Posterior vena cava (tissue), 2 donors: Measurements from ENCODE around the gene DOCK3. TPM values are rescaled to one million over a fixed set of nuclear protein-coding genes. Genes with fewer than 3 reads are reported as not detected.

Source experiments
- DNase-seq: peaks from one replicate; pipeline ENCODE4 v3.0.0-alpha.2; 2020; ENCODE audit warnings: low spot score
- intact Hi-C, 2 donors: fragments of 100-400 bp; cut with DNase I; formaldehyde crosslinking; loops; one replicate each; pipeline versions ENCODE4 v1.14.1 to v1.14.2; 2022 to 2023
- total RNA-seq, 2 donors: library from RNA; stranded (reverse); fragmentation: NEBNext Ultra II Directional; extraction: Animal tissue kit (Norgen Biotek cat#: 25700); gene quantifications; one replicate each; pipeline ENCODE4 v1.2.1, GENCODE V29; 2021
- donor health status: DM: yes; HTN: yes; CAD: no.
- donor health status: DM: yes; HTN: yes; CAD: no.

The DOCK3 gene
- total RNA-seq, 2 donors from 2014 or later = 0.60 to 2.4 TPM

DNA sequence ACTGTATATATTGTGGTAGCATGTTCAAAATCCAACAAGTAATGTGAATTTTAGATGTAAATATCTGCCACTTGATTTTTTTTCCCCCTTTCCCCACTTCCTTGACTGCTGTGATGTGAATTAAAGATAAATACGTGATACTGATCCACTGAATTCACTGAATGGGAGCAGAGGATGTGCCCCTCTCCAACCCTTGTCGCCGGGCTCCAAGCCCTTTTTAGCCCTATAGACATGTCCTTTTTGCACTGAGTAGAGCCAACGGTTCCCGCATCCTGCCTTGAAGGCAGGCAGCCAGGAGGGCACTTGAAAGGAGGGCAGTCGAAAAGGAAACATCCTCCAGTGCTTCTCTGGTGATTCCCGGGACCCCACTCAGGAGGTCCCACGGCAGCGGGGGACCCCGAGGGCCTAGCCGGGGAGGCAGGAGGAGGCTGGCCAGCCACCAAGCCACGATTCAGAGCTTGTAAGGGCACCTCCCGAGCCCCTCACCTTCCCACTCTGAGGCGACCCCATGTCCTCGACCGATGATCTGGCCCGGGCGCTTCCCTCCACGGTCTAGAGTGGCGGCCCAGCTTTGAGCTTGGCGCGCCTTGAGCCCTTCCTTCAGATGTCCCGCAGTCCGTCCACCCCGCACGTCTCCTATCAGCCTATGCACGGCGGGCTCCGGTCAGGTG, 709.5 kb downstream of the DOCK3 start:
- DNase-seq = peak; percentile 88

DNA sequence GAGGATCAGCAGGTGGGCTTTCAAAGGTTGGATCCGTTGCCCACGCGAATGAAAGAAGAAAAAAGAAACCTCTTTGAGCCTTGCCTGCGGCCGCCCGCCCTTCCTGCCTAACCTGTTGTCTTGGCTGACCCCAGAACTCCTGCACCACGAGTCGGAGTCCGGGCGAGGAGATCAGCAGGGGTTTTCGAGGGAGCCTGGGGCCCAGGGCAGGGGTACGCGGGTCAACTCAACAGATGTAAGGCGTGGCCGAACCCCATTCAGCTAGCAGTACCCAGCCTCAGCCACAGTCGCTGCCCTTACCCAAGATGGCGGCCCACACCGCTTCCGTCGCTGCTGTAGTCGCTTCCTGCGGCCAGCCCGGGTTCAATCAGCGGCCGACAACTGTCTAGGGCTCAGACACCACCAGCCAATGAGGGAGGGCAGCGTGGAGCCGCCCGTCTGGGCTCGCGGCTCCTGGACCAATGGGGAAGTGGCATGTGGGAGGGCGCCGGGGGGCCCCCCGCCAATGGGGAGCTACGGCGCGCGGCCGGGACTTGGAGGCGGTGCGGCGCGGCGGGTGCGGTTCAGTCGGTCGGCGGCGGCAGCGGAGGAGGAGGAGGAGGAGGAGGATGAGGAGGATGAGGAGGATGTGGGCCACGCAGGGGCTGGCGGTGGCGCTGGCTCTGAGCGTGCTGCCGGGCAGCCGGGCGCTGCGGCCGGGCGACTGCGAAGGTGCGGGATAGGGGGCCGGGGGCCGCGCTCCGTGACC, 710.2 kb downstream of the DOCK3 start, which contains the start of gene MANF:
Gene MANF, plus strand, starts transcription at position 566 of the 748 bp plus-strand sequence. Its CDS starts 52 bp downstream, at position 618.
- peak; percentile 99 for DNase-seq
- intact Hi-C loops = loop anchor here in 1 of 2 donors (5.0 kb wide), 1 partner anchor 768 kb away; the partner anchor contains the start of gene MAPKAPK3

More for the DNA sequence above, 709.5 kb downstream of the DOCK3 start:
- intact Hi-C loops = no loop called here

DNA sequence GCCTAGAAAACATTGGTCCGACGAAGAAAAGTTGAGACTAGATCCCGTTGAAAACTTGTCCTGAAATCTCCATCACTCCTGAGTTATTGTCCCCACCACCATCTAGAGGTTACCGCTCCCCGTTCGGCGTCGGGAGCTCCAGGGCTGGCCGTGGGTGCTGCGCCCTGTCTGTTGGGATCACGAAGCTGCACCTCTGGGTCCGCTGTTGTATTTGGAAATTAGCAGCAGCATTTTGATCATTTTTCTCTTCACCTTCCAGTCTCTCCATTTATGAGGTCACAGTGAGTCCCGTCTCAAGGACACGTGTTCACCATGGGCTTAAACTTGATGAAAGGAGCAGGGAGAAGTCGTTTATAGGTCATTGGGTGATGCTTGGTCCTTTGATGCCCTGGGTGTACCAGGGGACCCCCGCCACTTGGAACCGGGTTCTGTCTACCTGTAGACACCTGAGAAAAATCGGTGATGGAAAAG, 710.9 kb downstream of the DOCK3 start:
- intact Hi-C loops = loop anchor here in 1 of 2 donors (5.0 kb wide), 1 partner anchor 768 kb away; the partner anchor contains the start of gene MAPKAPK3
- DNase-seq = peak; percentile 62

DNA sequence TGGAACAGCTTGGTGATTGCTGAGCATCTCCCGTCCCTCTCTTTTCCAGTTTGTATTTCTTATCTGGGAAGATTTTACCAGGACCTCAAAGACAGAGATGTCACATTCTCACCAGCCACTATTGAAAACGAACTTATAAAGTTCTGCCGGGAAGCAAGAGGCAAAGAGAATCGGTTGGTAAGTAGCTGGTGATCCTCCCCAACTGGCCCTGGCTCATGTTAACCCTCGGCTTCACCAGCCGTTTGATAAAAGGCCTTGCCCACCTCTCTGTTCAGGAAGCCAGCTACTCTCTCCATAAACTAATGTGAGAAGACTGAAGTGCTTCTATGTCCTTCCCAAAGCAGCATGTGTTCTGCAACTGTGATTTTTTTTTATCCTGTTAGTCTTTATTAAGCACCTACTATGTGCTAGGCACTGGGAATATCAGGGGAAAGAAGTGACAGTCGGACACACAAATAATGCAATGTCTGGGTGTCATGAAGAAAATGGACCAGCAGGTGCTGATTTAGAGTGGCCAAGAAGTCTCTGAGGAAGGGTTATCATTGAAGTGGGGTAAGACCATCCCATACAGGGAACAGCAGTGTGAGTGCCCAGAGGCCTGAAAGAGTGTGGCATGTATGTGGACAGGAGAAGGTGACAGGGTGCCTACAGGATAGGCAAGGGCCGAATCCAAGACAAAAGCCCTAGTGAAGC, 711.6 kb downstream of the DOCK3 start:
- DNase-seq = peak; percentile 14
- intact Hi-C loops = loop anchor here in 1 of 2 donors (5.0 kb wide), 1 partner anchor 769 kb away; the partner anchor contains the start of gene MAPKAPK3

DNA sequence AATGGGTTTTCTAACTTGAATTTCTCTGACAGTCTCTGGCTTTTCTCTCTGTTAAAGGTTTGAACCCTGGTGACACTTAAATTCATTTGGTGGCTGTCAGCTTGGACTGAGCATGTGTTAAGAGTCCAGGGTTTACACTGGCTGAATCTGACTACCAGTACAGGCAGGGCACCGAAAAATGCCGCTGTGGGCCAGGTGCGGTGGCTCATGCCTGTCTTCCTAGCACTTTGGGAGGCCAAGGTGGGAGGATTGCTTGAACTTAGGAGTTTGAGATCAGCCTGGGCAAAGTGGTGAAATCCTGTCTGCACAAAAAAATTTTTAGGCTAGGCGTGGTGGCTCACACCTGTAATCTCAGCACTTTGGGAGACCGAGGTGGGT, 712.1 kb downstream of the DOCK3 start:
- intact Hi-C loops = loop anchor here in 1 of 2 donors (5.0 kb wide), 1 partner anchor 770 kb away; the partner anchor contains the start of gene MAPKAPK3
- DNase-seq = peak; percentile 70

DNA sequence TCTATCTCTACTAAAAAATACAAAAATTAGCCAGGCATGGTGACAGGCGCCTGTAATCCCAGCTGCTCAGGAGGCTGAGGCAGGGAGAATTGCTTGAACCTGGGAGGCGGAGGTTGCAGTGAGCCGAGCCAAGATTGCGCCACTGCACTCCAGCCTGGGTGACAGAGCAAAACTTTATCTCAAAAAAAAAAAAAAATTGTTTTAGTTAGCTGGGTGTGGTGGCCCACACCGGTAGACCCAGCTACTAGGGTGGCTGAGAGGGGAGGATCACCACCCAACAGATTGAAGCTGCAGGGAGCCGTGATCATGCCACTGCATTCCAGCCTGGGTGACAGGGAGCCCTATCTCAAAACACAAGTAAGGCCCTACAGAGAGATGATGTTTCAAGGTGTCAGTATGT, 712.6 kb downstream of the DOCK3 start:
- intact Hi-C loops = loop anchor here in 1 of 2 donors (5.0 kb wide), 1 partner anchor 770 kb away; the partner anchor contains the start of gene MAPKAPK3
- DNase-seq = peak; percentile 16

DNA sequence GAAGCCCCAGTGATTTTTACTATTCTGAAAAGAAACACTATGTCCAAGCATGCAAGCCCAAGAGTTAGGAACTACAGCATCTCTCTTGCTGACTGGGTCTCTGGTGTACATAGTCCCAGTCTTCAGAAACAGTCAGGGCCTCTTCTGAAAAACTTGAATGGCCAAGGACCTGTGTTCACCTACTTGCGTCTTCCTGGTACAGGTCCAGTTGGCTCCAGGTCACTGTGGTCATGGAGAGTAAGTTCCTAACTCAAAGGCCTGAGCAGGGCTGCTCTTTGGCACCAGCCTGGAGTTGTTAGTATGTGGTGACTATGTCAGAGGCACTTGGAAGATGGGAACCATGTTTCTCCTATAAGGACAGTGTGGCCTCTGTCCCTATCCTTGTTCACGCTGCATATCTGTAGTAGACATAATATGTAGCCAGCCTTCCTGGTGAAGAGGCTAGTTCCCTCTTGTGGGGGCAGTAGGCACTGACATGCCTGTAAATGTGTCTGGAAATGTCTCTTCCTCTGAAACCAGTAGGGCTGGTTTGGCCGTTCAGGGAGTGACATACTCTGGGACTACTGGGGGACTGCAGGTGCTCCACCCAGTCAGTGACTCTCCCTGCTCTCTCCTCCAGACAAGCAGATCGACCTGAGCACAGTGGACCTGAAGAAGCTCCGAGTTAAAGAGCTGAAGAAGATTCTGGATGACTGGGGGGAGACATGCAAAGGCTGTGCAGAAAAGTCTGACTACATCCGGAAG, 713.7 kb downstream of the DOCK3 start:
- intact Hi-C loops = loop anchor here in 1 of 2 donors (5.0 kb wide), 1 partner anchor 771 kb away; the partner anchor contains the start of gene MAPKAPK3
- DNase-seq = no peak

DNA sequence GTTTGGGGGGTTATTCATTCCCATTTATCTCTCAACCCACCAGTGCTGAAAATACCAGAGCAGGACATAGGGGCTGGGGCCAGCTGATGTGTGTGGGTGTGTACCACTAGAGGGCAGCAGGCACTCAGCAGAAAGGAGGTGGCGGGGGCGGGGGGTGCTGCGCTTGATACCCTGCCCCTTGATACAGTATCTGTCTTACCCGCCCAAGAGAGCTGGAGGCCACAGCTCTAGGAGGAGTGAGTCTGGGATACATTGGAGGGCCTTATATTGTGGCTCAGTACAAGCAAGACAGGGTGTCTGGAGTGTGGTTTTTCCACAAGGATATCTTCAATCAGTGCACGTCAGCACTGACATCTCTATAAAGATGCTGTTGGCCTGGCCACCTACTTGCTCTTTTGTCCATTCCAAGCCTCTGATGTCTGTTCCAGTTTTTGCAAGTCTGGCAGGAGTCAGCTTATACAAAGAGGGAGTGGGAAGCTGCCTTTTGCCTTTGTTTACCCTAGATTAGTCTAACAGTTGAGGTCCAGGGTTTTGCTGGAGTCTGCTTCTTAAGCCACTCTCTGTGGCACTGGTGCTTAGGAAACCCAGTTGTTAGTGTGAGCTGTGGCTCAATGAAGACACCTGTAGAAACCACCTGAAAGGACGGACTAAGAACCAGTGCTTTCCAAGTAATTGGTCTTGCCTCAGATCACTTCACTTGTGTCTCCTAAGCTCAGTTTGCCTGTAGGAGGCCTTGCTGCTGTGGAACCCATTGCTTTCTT, 714.9 kb downstream of the DOCK3 start:
- intact Hi-C loops = loop anchor here in 1 of 2 donors (5.0 kb wide), 1 partner anchor 772 kb away; the partner anchor contains the start of gene MAPKAPK3
- DNase-seq = peak; percentile 79

DNA sequence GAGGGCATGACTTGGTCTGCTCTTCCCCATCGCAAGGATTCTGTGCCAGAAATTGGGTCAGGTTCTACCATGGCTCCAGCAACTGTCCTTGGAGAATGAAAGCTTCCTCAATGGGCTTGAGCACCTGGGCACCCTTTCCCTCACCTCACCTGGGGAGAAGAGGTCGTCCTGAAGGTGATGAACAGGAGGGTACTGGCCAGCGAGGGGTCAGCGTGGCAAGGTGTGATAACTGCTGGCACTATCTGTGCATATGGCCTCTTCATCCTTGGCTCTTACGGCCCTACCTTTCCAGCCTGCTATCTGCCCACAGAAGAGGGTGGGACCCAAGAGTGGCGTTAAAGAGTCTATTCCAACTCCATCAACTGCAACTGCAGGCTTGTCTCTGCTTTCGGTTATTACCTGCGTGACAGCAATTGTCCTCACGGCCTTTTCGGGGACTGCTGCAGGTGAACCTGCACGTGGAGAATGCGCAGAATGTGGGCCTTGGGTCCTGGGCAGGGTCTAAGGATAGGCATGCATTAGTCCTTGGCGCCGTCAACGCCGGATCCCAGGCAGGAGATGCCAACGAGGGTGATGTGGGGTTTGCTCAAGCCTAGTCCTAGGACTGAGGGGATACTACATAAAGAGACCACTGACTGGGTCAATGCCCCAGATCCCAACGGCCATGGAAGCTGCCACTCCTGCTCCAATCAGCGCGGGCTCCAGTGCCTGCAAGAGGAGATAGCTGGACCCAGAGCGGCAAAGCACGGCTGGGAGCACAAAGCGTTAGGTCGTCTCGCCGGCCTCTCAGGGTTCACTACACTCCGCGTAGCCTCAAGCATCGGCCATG, 715.7 kb downstream of the DOCK3 start:
- intact Hi-C loops = no loop called here
- DNase-seq = peak; percentile 78

DNA sequence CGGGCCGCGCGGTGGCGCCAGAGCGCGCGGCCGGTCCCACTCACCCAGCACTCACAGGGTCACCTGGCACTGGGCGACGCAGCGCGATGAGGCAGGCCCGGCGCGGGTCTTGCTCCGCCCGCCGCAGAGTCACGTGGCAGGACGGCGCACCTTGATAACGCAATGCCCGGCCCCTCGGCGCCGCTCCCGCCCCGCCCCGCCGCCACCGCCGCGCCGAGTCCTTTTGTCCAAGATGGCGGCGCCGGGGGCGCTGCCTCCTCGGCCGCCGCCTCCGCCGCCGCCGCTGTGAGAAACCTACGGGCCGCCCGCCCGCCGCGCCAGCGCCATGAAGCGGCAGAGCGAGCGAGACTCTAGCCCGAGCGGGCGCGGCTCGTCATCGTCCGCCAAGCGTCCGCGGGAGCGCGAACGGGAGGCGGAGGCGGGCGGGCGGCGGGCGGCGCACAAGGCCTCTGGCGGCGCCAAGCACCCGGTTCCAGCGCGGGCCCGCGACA, 716.4 kb downstream of the DOCK3 start, which contains the start of gene RBM15B:
Gene RBM15B, plus strand, starts transcription at position 211 of the 491 bp plus-strand sequence. Its CDS starts 115 bp downstream, at position 326.
- peak; percentile 100 for DNase-seq
- intact Hi-C loops = no loop called here

DNA sequence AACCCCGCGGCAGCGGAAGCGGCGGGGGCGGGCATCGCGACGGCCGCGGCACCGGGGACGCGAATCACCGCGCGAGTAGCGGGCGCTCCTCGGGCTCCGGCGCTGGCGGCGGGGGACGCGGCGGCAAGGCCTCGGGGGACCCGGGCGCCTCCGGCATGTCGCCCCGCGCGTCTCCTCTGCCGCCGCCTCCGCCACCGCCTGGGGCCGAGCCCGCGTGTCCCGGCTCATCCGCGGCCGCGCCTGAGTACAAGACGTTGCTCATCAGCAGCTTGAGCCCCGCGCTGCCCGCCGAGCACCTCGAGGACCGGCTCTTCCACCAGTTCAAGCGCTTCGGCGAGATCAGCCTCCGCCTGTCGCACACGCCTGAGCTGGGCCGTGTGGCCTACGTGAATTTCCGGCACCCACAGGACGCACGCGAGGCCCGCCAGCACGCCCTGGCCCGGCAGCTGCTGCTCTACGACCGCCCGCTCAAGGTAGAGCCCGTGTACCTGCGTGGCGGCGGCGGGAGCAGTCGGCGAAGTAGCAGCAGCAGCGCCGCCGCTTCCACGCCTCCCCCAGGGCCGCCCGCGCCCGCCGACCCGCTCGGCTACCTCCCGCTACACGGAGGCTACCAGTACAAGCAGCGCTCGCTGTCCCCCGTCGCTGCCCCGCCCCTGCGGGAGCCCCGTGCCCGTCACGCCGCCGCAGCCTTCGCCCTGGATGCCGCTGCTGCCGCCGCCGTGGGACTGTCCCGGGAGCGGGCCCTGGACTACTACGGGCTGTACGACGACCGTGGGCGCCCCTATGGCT, 717.0 kb downstream of the DOCK3 start:
- DNase-seq = peak; percentile 86
- intact Hi-C loops = no loop called here

DNA sequence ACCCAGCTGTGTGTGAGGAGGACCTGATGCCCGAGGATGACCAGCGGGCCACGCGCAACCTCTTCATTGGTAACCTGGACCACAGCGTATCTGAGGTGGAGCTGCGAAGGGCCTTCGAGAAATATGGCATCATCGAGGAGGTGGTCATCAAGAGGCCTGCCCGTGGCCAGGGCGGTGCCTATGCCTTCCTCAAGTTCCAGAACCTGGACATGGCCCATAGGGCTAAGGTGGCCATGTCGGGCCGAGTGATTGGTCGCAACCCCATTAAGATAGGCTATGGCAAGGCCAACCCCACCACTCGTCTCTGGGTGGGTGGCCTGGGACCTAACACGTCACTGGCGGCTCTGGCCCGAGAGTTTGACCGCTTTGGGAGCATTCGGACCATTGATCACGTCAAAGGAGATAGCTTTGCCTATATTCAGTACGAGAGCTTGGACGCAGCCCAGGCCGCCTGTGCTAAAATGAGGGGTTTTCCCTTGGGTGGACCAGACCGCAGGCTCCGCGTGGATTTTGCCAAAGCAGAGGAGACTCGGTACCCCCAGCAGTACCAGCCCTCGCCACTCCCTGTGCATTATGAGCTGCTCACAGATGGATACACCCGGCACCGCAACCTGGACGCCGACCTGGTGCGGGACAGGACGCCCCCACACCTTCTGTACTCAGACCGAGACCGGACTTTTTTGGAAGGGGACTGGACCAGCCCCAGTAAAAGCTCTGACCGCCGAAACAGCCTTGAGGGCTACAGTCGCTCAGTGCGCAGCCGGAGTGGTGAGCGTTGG, 717.8 kb downstream of the DOCK3 start:
- intact Hi-C loops = no loop called here
- DNase-seq = peak; percentile 81

DNA sequence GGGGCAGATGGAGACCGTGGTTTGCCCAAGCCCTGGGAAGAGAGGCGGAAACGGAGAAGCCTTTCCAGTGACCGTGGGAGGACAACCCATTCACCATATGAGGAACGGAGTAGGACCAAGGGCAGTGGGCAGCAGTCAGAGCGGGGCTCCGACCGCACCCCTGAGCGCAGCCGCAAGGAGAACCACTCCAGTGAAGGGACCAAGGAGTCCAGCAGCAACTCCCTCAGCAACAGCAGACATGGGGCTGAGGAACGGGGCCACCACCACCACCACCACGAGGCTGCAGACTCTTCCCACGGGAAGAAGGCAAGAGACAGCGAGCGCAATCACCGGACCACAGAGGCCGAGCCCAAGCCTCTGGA, 718.4 kb downstream of the DOCK3 start:
- peak; percentile 53 for DNase-seq
- intact Hi-C loops = no loop called here

DNA sequence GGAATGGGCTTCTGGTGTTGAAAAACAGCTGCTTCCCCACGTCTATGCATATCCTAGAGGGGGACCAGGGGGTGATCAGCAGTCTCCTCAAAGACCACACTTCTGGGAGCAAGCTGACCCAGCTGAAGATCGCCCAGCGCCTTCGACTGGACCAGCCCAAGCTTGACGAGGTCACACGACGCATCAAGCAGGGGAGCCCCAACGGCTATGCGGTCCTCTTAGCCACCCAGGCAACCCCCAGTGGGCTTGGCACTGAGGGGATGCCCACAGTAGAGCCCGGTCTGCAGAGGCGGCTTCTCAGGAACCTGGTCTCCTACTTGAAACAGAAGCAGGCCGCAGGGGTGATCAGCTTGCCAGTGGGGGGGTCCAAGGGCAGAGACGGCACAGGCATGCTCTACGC, 718.8 kb downstream of the DOCK3 start:
- intact Hi-C loops = no loop called here
- peak; percentile 64 for DNase-seq

DNA sequence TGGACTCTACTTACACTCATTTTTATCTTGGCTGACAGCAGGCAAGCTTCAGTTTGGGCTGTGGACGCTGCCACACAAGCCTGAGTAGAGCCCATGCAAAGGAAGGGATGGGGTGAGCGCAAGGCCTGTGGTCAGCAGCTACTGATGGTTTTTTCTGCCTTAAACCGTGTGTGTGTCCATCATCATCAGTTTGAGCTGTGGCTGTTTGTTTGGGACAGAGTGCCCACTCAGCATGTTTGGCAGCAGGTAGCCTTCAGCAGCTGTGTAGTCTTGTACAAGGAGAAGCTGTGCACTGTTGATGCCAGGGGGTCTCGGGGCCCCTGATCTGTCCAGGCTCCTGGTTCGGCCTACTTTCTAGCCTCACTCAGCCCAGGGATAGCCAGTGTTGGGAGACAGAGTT, 719.8 kb downstream of the DOCK3 start:
- no peak for DNase-seq
- intact Hi-C loops = no loop called here
